Smooth muscle cell of the brain vasculature (primary cell): ENCODE measurements around the gene INVS.
A peak's percentile ranks its signal among the peaks of the same experiment; 100 is the strongest.
"Not testable (repeated sequence)": the region's sequence is repeated elsewhere in the genome, so short reads cannot be mapped to it uniquely, and the experiment has no call there.

ENCODE experiments used
- DNase-seq: peaks from one replicate; pipeline ENCODE4 v3.0.0-alpha.2; 2012; ENCODE audit warnings: low read depth, low spot score

Gene INVS

DNA sequence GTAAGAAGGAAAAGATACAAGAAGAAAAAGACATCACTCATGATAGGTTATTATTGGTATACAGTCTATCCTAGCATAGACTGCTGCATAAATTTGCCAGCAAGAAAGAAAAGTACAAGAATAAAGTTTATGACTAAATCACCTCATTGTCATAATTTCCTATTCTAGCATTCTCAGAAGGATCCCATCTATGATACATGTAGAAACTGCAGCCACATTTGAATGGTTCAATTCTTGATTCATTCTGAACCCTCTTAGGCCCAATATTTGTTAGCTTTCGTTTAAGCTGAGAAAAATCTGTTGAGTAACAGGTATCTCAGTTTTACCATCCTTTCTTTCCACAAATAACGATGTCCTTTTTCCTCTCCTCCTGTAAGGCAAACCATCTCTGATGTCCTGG is 21.2 kb downstream of the INVS start:
- DNase-seq, result no peak

DNA sequence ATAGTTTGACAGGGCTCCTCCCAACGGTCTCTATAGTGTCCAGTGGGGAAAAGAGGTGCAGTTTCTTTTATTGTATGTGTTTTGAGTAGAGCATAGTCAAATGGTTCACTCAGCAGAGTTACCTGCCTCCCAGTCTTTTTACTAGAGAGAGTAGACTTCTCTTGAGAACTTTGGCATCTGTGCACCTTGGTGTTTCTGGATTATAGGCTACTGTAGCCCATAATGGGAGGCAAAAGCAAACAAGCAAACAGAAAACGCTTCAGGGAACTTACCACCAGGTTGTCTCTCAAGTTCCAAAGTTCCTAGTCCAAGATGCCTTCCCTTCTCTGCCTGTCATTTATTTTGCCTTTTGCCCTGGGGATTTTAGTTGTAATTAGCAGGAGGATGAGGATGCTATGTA is 26.2 kb downstream of the INVS start:
- DNase-seq, result no peak

DNA sequence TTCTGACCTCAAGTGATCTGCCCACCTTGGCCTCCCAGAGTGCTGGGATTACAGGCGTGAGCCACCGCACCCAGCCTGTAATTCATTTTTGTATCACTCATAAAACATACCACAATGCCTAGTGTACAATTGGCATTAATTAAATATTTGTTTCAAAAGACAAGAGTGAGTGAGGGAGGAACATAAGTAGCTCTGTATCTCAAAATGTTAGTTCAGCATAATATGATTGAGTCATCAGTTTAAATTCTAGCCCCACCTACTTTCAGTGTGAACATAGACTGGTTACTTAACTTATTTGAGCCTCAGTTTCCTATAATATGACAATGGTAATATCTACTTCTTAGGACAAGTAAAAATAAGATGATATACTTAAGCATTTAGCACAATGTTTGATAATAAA is 26.9 kb downstream of the INVS start:
- DNase-seq, result no peak

DNA sequence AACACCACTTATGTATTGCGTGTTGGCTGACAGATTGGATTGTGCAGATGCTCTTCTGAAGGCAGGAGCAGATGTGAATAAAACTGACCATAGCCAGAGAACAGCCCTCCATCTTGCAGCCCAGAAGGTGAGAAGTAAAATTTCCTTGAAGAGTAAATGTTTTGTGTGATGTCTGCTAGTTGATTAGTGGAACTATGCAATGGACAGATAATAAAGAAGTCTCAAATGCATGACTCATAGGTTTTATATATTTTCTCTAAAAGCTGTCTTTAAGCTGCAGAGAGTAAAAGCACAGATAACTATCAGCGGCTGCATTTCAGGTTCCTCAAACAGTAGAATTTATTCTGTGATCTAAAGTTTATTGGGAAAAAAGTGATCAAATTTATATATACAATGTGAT is 27.4 kb downstream of the INVS start:
- no peak for DNase-seq

DNA sequence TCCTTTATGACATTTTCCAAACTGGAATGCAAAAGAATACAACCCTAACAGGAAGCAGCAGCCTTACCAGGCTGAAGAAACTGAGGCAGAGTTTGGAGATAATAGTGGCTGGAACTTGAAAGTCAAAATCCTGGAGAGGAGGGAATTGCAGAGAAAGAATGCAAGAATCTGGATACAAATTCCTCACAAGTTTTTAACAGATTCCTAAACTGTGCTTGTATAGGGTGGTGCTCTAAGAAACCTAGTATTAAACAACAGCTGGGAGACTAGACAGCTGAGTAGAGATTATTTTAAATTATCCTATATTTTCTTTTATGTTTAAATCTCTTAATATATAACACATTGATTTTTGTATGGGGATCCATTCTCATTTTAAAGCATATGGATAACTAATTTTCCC is 30.7 kb downstream of the INVS start:
- no peak for DNase-seq

DNA sequence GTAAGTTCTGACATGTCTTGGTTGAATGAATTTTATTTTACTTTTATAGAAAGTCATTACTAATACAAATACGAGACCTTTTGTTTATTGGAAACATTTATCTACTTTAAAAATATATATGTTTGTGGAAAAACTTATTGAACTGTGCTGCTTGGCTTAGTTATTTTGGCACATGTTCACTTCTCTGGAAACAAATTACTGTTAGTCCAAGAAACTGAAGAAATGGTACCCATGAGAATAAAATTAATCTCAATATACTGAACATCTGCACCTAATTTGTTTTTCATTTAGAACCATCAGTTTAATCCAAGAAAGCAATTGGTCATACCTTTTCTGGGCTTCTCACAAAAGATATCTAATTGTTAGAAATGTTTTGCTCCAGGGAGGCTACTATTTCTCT is 32.2 kb downstream of the INVS start:
- no peak for DNase-seq

DNA sequence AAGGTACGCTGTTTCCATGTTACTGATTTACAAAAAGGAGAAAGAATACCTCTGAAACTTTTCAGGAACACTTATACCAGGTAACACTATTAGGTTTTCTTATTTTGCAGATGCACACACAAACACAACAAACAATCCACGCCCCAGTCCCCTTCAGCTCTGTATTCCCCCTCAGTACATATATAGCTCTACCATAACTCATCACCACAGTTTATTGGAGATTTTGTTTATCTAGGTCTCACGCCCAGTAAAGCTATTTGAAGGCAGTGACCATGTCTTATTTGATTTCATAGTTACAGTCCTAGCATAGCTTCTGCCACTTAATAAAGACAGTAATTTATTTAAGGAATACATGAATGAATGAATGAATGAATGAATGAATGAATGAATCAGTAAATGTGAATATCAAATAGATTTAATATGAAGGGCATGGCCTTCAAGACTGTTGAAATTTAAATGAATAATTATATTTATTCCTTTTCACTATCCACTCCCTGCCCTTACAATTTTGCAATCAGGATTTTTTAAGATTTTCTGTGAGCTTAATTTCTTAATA is 32.9 kb downstream of the INVS start:
- DNase-seq, result no peak

DNA sequence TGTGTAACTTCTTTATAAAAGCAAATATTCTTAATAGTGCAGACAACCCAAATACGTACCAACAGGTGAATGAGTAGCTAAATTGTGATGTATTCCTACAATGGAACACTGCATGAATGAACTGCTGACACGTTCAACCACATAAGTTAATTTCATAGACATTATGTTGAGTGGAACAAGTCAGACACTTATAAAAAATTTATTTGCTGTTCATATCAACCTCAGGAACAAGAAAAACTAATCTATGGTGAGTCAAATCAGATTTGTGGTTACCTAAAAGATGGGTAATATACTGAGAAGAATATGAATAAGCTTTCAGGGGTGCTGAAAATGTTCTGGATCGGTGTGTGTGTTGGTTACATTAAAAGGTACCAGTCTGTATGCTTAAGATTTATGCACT is 35.7 kb downstream of the INVS start:
- no peak for DNase-seq

DNA sequence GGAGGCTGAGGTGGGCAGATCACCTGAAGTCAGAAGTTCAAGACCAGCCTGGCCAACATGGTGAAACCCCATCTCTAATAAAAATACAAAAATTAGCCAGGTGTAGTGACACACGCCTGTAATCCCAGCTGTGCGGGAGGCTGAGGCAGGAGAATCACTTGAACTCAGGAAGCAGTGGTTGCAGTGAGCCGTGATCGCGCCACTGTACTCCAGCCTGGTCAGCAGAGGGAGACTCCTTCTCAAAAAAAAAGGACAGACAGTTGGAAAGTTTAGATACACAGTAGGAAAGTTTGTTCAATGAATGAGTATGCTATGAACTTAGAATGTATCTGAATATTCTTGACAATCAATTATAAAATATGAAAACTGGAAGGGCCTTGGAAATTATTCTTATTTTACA is 37.8 kb downstream of the INVS start:
- not testable (repeated sequence) for DNase-seq

DNA sequence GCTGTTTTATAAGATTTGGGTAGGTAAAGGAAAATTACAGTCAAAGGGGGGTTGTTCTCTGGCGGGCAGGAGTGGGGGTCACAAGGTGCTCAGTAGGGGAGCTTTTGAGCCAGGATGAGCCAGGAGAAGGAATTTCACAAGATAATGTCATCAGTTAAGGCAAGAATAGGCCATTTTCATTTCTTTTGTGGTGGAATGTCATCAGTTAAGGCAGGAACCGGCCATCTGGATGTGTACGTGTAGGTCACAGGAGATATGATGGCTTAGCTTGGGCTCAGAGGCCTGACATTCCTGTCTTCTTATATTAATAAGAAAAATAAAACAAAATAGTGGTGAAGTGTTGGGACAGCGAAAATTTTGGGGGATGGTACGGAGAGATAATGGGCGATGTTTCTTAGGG is 41.3 kb downstream of the INVS start:
- not testable (repeated sequence) for DNase-seq

DNA sequence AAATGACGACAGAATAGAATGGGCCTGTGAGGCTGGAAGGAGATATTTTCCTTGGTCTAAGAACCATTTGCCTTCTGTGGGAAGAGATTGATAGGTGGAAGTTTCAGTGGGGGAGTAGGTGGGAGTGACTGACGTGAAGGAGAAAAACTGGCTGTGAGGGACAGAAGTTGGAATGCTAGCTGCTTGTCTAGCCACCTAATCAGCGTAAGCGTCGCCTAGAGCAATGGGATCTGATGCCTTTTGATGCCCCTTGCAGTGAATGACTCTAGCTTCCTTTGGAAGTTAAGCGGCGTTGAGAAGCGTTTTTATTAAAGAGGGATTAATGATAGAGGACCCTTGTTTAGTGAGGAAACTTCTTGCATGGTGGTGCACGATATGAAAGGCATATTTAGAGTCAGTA is 42.8 kb downstream of the INVS start:
- DNase-seq, result not testable (repeated sequence)

DNA sequence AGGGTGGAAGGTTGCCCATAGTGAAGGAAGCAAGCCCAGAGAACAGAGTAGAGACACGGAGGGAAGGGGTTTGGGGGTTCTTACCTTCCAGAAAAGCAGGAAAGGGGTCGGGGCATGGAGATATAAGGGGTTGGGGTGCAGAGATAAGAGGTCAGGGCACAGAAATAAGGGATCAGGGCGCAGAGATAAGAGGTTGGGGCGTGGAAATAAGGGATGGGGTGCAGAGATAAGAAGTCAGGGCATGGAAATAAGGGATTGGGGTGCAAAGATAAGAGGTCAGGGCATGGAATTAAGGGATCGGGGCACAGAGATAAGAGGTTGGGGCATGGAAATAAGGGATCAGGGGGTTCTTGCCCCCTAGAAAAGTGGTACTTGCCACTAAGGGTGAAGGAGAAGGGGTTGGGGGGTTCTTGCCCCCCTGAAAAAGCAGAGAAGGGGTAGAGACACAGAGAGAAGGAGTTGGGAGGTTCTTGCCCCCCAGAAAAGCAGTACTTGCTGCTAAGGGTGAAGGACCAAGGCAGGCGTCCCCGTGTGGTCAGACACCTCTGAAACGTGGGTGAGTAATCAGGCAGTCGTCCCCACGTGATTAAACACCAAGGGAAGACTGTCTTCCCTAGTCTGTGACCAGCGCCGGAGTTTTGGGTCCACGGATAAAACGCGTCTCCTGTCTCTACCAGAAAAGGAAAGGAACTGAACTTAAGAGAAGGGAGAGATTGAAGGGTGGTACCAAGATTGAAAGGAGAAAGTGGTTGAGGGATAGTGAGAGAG is 46.3 kb downstream of the INVS start:
- DNase-seq, result not testable (repeated sequence)

DNA sequence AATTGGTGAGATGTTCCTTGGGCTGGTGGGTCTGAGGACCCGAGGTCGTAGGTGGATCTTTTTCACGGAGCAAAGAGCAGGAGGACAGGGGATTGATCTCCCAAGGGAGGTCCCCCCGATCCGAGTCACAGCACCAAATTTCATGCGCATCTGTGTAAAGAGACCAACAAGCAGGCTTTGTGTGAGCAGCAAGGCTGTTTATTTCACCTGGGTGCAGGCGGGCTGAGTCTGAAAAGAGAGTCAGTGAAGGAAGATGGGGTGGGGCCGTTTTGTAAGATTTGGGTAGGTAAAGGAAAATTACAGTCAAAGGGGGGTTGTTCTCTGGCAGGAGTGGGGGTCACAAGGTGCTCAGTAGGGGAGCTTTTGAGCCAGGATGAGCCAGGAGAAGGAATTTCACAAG is 46.9 kb downstream of the INVS start:
- DNase-seq, result not testable (repeated sequence)

DNA sequence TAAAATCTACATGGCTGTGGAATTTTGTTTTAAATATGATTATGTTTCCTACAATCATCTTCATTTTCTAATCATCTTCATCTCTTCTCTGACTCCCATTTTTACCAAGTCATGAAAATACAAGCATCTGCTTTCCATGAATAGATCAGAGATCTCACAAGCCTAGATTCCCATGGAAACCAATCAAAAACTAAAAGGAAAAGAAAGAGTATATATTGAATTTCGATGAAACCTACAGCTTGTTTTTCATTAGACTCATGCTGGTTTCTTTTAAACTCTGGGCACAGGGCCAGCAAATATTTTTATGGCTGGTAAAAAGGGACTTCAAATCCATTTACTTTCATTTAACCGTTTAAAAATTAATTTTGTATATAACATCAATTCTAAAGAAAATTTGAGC is 51.2 kb downstream of the INVS start:
- DNase-seq, result peak; percentile 72

DNA sequence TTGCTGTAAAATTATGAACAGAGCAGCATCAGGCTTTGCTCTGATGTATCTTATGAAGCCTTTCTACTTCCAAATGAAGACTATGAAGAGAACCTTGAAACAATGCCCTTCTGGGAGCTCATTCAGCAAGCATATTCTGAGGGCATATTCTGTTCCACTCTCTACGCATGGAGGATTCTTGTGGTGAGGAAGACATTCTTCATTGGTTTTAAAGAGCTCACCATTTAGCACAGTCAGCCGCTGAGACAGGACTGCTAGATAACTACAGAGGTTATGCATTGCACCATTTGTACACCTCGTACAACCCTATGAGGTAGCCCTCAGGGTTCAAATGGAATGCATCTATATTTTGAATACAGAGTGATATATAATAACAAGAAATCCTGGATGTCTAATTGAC is 61.0 kb downstream of the INVS start:
- no peak for DNase-seq

DNA sequence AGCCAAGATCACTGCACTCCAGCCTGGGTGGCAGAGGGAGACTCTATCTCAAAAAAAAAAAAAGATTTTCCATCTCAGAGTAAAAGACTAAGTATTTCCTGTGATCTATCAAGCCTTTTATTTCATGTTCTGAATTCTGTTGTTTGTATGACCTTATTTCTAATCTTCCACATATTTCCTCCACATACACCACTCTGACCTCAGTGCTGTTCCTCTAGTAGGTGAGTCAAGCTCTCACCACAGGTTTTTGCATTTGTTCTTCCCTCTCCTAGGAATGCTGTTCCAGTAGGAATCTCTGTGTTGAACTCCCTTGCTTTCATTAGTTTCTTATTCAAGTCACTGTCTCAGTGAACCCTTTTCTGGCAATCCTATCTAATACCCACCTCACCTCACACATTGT is 68.1 kb downstream of the INVS start:
- DNase-seq, result no peak

DNA sequence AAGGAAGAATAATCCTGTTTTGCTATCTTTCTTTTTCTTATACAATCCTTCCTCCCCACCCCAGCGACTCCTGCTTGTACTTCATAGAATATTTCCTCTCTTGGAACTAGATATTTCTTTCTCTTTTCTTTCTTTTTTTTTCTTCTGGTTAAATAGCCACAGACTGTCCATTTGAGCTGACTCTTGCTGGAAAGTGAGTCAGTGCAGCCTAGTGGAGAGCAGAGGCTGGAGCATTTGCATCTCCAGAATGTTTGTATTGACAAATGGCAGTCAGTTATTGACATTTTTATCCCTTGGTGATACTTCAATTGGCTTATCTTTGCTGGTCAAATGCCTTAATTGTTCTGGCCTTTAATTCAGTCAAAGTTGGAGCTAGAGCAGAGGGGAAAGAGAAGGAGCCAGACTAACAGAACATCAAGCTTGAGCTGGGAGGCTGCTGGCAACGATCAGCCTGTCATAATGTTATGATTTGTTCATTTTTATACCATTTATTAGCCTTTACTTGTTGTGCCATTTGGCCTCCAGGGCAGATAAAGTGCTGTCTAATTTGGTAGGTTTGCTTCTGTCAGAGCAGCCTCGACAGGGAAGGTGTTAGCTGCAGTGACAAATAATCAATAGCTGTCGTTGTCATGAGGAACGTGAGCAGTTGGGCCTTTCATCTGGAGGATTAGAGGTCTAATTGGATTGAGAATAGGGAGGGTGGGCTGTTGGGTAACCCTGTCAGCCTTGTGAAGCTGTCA is 69.0 kb downstream of the INVS start:
- no peak for DNase-seq

DNA sequence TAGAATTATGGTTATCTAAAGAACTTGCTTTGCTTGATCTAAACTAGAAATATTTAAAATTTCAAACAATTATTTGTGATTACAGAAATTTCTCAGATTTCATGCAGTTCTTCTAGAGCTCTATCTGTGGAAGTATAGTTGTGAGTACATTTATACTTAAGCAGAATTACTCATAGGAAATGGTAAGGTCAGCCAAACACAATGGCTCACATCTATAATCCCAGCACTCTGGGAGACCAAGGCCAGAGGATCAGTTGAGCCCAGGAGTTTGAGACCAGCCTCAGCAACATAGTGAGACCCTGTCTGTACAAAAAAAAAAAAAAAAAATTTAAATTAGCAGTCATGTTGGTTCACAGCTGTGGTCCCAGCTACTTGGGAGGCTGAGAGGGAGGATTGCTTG is 71.0 kb downstream of the INVS start:
- DNase-seq, result no peak

DNA sequence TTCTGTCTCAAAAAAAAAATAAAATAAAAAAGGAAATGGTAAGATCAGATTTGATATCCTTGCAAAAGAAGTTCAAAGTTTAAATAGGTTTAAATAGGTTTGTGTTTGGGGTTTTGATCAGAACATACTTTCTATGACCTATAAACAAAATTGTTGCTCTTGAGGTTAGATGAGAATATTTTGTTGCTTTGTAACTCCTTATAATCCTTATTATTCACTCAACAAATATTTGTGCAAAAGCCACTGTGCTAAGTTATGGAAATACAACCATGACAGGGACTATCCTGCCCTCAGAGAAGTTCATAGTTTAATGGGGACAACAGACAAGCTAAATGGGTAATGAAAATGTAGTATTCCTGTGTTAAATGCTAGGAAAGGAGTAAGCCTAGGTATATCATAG is 71.5 kb downstream of the INVS start:
- no peak for DNase-seq

DNA sequence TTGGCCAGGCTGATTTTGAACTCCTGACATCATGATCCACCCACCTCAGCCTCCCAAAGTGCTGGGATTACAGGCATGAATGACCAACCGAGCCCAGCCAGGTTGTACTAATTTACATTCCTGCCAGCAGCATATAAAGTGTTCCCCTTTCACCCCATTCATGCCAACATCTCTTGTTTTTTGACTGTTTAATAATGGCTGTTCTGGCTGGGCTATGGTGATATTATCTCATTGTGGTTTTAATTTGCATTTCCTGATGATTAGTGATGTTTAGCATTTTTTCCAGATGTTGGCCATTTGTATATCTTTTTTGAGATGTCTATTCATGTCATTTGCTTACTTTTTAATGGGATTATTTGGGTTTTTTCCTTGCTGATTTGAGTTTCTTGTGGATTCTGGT is 87.3 kb downstream of the INVS start:
- DNase-seq, result no peak

DNA sequence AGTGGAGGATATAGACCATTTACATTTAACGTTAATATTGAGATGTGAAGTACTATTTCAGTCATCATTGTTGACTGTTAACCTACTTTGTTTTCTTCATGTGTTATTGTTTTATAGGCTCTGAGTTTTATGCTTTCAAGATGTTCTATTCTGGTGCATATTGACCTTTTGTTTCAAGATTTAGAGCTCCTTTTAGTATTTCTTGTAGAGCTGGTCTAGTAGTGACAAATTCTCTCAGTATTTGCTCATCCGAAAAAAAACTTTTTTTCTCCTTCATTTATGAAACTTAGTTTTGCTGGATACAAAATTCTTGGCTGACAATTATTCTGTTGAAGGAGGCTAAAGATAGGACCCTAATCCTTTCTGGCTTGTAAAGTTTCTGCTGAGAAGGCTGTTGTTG is 91.3 kb downstream of the INVS start:
- no peak for DNase-seq

DNA sequence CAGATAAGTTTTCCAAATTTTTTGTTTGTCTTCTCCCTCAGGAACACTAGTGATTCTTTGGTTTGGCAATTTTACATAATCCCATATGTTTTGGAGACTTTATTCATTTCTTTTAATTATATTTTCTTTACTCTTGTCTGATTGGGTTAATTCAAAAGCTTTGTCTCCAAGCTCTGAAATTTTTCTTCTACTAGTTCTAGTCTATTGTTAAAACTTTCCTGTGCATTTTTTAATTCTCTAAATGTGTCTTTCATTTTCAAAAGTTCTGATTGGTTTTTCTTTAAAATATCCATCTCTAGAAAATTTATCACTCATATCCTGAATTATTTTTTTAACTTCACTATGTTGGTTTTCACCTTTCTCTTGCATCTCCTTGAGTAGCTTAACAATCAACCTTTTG is 92.2 kb downstream of the INVS start:
- no peak for DNase-seq

DNA sequence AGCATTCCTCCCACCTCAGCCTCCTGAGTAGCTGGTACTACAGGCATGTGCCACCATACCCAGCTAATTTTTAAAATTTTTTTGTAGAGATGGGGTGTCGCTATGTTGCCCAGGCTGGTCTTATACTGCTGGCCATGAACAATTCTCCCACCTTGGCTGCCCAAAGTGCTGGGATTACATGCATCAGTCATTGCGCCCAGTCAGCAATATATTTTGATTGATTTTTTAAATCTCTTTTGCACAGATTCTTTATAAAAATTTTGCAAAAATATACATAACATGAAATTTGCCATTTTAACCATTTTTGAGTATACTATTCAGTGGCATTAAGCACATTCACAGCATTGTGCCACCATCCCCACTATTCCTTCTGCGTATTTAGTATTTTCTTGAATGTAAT is 94.0 kb downstream of the INVS start:
- DNase-seq, result no peak
